Heart left ventricle (tissue), 13 donors: ENCODE results near the gene AFTPH.

Experiments used
- CTCF ChIP-seq, 12 donors: fragments of 200-600 bp; sonication (generic) in 4 of 12; IDR thresholded peaks; one replicate each; pipeline versions ENCODE4 v1.5.0 to v1.8.0; 2018 to 2022; ENCODE audit warnings: antibody characterized with exemption in 12 of 12, mild to moderate bottlenecking in 5 of 12
- POLR2A ChIP-seq, 2 donors: fragments of 450-650 bp; IDR thresholded peaks; one replicate each; pipeline ENCODE4 v1.6.1; 2017; ENCODE audit warnings: antibody characterized with exemption in 2 of 2, mild to moderate bottlenecking in 2 of 2, moderate library complexity in 2 of 2
- donor health status: ischemic (EF 13 %, LVEDD 7.1; RV severe dilation, severe dysfunction).
- donor health status: DM: no; HTN: yes; CAD: no.
- donor health status: DM: no; HTN: no; CAD: no.
- donor health status: ischemic (EF 25% LVEDD 6.9; RV normal size, moderate dysfunction).
- donor health status: ischemic (EF 25% LVEDD 5.7; RV mildly dilated, moderate dysfunction).
- donor health status: ischemic (EF 35%, LVEDD 5.7; RV mildly dilated, moderate dysfunction).
- donor health status: nonischemic (EF 11% LVEDD 7.7; RV severe dilation, severe dysfunction).
- donor health status: DM: yes; HTN: yes; CAD: no.
- donor health status: PGD.
- donor health status: ischemic (EF 29% LVEDD 5.4; RV normal size, mild dysfunction).
- donor health status: nonischemic (EF 23%, LVEDD 6.1; RV moderate dilation, normal function).

GRCh38 chr2:64487256-64488049 lies 36.7 kb upstream of the AFTPH start:
- TF ChIP-seq CTCF (IDR thresholded peaks at IDR 0.05) (no peak), POLR2A (IDR thresholded peaks at IDR 0.05) (no peak)
